Parathyroid adenoma (tissue), 2 donors: ENCODE measurements around the gene CACNA1A.

Experiments
- H2AFZ ChIP-seq: fragments of 300-600 bp; sonication (generic); one replicate; pipeline ENCODE4 v1.7.0; 2017; ENCODE audit warnings: antibody characterized with exemption, mild to moderate bottlenecking
- H3K27ac ChIP-seq: fragments of 300-600 bp; sonication (generic); one replicate; pipeline ENCODE4 v1.7.0; 2017
- H3K27me3 ChIP-seq: fragments of 300-600 bp; sonication (generic); one replicate; pipeline ENCODE4 v1.7.0; 2017; ENCODE audit warnings: low read length; ENCODE audit not compliant: control insufficient read depth, insufficient read depth
- H3K36me3 ChIP-seq: fragments of 300-600 bp; sonication (generic); one replicate; pipeline ENCODE4 v1.7.0; 2017; ENCODE audit warnings: low read length; ENCODE audit not compliant: control insufficient read depth, insufficient read depth
- H3K4me1 ChIP-seq: fragments of 300-600 bp; sonication (generic); one replicate; pipeline ENCODE4 v1.7.0; 2017; ENCODE audit warnings: control low read depth
- H3K4me2 ChIP-seq: fragments of 300-600 bp; sonication (generic); one replicate; pipeline ENCODE4 v1.7.0; 2017; ENCODE audit warnings: low read length
- H3K4me3 ChIP-seq: fragments of 300-600 bp; sonication (generic); one replicate; pipeline ENCODE4 v1.7.0; 2017; ENCODE audit warnings: low read depth, low read length
- H3K79me2 ChIP-seq: fragments of 300-600 bp; sonication (generic); one replicate; pipeline ENCODE4 v1.7.0; 2017; ENCODE audit warnings: control low read depth
- H3K9ac ChIP-seq: fragments of 300-600 bp; sonication (generic); one replicate; pipeline ENCODE4 v1.7.0; 2017; ENCODE audit warnings: mild to moderate bottlenecking
- H3K9me3 ChIP-seq: fragments of 300-600 bp; sonication (generic); one replicate; pipeline ENCODE4 v1.7.0; 2017; ENCODE audit warnings: low read length; ENCODE audit not compliant: control insufficient read depth
- CTCF ChIP-seq: fragments of 300-600 bp; sonication (generic); IDR thresholded peaks from one replicate; pipeline ENCODE4 v1.7.0; 2017; ENCODE audit warnings: antibody characterized with exemption, mild to moderate bottlenecking
- donor health status: primary hyperparathyroidism.

CACNA1A gene

GRCh38 chr19:13451434-13451995 lies 54.8 kb downstream of the CACNA1A start:
- H2AFZ ChIP-seq = no peak overlapping the region
- no peaks in the 10 kb centered on the region for H3K4me1 ChIP-seq
- no peak overlapping the region for H3K27ac ChIP-seq
- no peaks in the 10 kb centered on the region for H3K27me3 ChIP-seq
- H3K4me2 ChIP-seq = no peak overlapping the region
- H3K9me3 ChIP-seq = no peaks in the 10 kb centered on the region
- H3K36me3 ChIP-seq = no peaks in the 10 kb centered on the region
- H3K9ac ChIP-seq = no peak overlapping the region
- TF ChIP-seq CTCF = no peak
- H3K79me2 ChIP-seq = no peaks in the 10 kb centered on the region
- no peak overlapping the region for H3K4me3 ChIP-seq

- no peaks in the 10 kb centered on the region for H3K36me3 ChIP-seq
- H3K9me3 ChIP-seq = no peaks in the 10 kb centered on the region
Measured at GRCh38 chr19:13447978-13448377, 58.3 kb downstream of the CACNA1A start.

GRCh38 chr19:13441810-13442512 lies 64.3 kb downstream of the CACNA1A start:
- Histone ChIP-seq H3K79me2 (no peaks in the 10 kb centered on the region), H3K4me1 (no peaks in the 10 kb centered on the region), H3K4me3 (no peak overlapping the region), H3K27ac (no peak overlapping the region), H2AFZ (no peak overlapping the region), H3K4me2 (no peak overlapping the region), H3K9me3 (no peaks in the 10 kb centered on the region), H3K36me3 (no peaks in the 10 kb centered on the region), H3K9ac (no peak overlapping the region), H3K27me3 (no peaks in the 10 kb centered on the region)
- TF ChIP-seq CTCF = no peak

More at GRCh38 chr19:13447978-13448377, 58.3 kb downstream of the CACNA1A start:
- TF ChIP-seq CTCF = no peak
- Histone ChIP-seq H3K4me1 (no peaks in the 10 kb centered on the region), H2AFZ (no peak overlapping the region), H3K27ac (no peak overlapping the region), H3K79me2 (no peaks in the 10 kb centered on the region), H3K27me3 (no peaks in the 10 kb centered on the region), H3K4me3 (no peak overlapping the region), H3K4me2 (no peak overlapping the region), H3K9ac (no peak overlapping the region)

GRCh38 chr19:13437919-13438618 lies 68.2 kb downstream of the CACNA1A start:
- Histone ChIP-seq H3K79me2 (no peaks in the 10 kb centered on the region), H3K36me3 (no peaks in the 10 kb centered on the region), H3K9me3 (no peaks in the 10 kb centered on the region), H3K9ac (no peak overlapping the region), H3K27me3 (no peaks in the 10 kb centered on the region), H2AFZ (no peak overlapping the region), H3K4me3 (no peak overlapping the region), H3K27ac (no peak overlapping the region), H3K4me2 (no peak overlapping the region), H3K4me1 (no peaks in the 10 kb centered on the region)
- TF ChIP-seq CTCF = no peak
